Epidermal melanocyte (primary cell): Measurements from ENCODE around the gene EPC1.

ENCODE experiments used
- DNase-seq: peaks from one replicate; pipeline ENCODE4 v3.0.0; 2011; ENCODE audit warnings: low spot score; ENCODE audit not compliant: insufficient read length

The EPC1 gene

DNA sequence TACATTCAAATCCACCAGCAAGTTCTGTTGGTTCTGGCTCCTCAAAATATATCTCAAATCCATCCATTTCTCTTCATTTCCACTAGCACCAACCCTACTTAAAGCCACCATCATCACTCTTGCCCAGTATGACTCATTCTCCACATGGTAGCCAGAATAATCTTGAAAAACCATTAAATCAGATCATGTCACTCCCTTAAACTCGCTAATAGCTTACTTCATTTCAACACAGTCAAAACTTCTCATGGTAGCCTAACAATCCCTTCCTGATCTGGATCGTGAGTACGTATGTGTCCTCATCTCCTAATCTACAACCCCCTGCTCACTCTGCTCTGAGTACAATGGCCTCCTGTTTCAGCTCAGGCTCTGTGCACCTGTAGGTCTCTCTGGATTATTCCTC, 8.7 kb downstream of the EPC1 start:
- no peak for DNase-seq

DNA sequence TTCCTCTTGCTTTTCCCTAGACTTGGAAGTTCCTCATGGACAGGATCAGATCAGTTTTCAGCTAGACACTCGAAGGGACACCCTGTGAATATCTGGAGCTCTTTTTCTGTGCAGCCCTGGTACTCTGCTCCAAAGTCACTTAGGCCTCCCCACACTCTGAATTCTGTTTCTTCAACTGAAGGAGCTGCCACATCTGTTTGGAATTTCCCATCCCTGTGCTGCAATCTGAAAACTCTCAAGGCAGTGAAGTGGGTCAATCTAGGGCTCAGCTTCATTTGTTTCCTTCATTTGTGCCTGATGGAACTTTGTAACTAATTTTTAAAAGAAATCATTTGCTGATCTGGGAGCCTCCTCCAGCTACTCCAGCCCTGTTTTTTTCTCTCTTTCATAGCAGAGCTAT, 9.6 kb downstream of the EPC1 start:
- DNase-seq: no peak

DNA sequence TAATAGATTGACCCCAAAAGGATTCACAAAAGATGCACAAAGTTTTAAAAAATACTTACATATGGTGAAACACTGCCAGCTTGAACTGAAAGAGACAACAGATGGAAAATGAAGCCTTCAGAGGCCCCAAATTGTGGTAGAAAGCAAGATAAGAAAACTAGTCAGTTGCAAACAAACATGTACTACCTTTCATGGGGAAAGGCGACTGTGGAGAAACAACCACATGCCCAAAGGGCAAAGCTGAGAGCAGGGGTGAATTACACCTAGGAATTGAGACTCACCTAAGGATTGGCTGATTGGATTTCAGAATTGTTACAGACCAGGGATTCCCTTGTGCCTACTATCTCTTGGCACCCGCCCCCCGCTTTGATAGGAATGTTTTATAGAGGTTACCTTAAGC, 13.1 kb downstream of the EPC1 start:
- no peak for DNase-seq

DNA sequence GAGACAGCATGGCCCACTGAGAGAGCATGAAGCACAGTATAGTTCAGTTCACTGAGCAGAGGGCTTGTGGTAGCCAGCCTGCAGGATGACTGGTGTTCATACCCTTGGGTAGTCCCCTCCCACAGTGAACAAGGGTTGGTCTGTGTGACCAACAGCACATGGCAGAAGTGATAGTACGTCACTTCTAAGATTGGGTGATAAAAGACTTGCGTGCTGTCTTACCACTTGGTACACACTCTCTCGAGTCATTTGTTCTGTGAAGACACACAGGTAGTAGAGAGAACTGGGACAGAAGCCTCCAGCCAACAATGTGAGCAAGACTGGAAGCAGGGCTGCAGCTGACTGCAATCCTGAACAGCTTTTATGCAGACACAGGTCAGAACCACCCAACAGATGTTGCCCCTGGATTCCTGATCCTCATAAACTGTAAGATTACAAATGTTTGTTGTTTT, 14.6 kb downstream of the EPC1 start:
- peak; percentile 40 for DNase-seq

DNA sequence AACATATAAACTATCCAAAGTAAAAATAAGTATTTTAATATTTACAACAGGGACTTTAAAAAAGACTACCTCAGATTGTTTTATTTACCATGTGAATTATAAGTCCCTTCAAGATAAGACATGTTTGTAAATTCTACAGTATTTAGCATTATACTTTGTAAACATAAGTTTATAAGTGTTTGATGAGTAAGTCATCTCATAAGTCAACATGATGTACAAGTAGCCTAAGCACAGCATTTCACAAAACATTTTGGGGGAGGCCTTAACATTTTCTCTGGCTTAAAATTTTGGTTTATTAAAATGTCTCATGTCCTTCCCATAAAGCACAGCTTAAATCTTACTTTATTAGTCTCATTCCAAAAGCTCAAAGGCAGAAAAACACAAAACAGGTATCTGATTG, 15.4 kb downstream of the EPC1 start:
- no peak for DNase-seq

DNA sequence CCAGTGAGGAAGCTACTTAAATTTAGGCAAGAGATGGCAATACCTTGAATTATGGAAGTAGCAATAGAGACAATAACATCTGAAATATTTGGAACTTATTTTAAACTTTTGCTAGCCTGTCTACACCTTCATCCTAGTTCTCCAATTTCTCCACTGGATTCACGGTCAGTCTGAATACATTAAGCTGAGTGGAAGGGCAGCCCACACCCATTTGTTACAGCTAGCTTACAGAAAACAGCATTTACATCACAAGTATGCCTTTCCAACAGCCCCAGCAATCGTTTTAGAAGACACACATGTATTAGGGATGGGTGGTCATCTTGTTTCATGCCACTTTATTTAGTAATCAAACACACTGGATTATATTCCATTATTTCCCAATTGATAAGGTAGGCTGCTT, 16.7 kb downstream of the EPC1 start:
- DNase-seq: no peak

DNA sequence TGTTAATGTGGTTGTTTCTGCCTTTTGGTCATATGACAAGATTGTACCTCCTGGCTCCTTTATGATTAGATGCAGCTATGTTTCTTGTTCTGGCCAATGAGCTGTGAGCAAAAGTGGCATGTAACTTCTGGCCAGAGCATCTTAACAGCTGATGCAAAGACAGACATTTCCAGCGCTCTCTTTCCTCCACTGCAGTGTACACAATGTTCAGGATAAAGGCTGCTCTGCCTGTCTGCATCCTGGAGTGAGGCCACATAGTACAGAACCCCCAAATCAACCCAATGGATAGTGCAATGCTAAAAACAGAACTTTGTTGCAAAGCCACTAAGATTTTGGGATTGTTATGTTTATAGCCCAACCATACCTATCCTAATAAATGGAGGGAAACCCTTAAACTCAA, 17.9 kb downstream of the EPC1 start:
- no peak for DNase-seq

DNA sequence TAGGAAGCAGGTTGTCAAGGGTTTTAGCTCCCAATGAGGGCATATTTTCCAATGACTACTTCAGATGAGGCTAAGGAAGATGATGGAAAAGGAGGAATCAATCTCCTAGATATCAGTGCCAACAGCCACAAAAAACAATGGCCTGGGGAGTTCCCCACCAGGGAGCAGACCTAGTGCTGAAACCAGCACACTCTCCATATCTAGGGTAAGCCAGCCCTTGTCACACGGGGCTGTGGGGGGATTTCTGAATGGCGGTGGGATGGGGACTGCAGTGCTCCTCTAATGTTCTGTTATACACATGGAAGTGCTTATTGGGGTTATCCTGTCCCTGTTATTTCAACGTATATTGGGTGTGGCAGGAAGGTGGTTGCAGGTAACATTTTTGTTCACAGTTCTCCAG, 18.5 kb downstream of the EPC1 start:
- no peak for DNase-seq

DNA sequence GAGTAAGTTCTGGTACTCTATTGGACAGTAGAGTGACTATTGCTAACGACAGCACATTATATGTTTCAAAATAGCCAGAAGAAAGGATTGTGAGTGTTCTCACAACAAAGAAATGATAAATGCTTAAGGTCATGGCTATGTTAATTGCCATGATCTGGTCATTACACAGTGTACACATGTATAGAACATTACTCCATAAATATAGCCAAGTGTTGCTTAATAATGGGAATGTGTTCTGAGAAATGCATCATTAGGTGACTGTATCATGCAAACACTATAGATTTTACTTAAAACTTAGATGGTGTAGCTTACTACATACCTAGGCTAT, 19.6 kb downstream of the EPC1 start:
- no peak for DNase-seq

DNA sequence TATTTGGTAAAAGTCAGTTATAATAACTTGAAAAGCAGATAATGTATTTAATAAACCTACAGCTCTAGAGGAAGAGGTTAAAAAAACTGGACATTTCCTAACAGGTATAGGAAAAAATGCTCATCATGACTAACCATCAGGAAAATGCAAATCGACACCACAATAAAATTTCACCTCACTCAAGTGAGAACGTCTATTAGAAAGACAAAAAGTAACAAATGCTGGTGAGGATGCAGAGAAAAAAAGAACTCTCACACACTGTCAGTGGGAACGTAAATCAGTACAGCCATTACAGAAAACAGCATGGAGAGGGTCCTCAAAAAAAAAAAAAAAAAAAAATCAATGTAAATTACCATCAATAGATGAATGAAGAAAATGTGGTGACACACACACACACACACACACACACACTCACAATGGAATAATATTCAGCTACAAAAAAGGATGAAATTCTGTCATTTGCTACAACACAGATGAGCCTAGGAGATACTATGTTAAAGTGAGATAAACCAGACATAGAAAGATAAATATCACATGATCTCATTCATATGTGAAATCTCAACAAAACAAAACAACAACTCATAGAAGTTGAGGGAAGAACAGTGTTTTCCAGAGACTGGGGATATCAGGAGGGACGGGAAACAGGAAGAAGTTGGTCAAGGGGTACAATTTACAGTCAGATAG, 20.1 kb downstream of the EPC1 start:
- DNase-seq: no peak

DNA sequence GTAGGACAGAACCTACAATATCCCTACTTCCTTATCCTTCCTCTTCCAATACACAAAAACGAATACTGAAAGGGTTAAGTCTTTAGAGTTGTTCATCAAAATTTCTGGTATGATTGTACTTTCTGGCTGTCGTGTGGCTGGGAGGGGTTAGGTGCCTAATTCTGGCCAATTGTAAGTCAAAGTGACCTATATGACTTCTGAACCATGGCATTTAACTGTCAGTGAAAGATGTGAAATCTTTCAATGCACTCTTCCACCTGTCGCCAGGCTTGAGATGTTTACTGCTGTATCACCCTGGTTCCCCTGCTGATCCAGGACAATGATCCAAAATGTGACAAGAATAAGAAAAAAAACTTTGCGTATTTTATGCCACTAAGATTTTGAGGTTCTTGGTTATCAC, 20.8 kb downstream of the EPC1 start:
- no peak for DNase-seq

DNA sequence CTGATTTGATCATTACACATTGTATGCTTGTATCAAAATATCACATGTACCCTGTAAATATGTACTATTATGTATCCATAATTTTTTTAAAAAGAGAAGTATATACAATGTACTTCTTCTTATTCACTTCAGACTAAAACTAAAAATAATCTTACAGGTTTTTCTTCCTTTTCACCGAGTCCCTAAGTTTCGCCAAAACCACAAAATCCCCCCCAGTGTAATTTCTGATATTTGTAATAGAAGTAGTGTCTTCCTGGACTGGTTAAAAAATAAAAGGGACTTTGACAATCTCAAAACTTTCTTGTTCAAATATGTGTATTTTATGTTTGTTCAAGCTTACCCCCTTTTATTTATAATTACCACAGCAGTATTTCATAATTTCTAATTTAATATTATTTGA, 23.9 kb downstream of the EPC1 start:
- DNase-seq: no peak

DNA sequence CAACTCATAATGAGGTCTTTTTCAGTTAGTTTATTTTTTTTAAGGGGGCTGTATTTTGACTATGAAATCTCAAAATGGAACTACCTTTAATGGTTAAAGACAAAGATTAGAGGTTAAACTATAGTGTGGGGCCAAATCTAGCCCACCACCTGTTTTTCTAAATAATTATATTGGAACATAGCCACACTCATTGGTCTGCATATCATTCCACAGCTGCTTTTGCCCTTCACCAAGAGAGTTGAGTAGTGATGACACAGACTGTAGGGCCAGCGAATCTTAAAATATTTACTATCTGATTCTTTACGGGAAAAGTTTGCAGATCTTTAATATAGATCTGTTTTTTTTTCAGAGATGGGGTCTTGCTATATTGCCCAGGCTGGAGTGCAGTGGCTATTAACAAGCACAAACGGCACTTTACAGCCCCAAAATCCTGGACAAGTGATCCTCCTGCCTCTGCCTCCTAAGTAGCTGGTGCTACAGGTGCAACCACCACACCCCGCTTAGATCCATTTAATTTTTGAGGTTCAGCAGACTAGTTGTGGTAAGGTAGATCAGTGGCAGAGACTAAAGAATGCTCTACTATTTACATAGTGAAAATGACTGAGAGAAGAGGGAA, 25.8 kb downstream of the EPC1 start:
- DNase-seq: no peak

DNA sequence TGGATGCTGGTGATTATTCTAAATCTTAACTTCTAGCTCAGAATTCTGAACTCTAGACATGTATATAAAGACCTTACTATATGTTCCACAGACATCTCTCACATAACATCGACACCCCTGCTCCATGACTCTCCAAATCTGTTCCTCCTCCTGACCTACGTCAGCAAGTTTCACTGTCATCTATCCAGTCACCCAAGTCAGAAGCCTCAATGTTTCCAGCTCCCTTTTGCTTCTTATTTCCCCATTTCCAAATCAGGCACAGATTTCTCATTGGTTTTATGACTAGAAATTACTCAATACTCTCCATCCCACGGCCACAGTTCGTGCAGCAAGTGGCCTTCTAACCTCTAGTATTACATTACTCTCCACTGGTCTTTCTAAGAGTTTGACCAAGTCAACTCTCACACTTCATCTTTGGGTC, 28.5 kb downstream of the EPC1 start:
- no peak for DNase-seq

DNA sequence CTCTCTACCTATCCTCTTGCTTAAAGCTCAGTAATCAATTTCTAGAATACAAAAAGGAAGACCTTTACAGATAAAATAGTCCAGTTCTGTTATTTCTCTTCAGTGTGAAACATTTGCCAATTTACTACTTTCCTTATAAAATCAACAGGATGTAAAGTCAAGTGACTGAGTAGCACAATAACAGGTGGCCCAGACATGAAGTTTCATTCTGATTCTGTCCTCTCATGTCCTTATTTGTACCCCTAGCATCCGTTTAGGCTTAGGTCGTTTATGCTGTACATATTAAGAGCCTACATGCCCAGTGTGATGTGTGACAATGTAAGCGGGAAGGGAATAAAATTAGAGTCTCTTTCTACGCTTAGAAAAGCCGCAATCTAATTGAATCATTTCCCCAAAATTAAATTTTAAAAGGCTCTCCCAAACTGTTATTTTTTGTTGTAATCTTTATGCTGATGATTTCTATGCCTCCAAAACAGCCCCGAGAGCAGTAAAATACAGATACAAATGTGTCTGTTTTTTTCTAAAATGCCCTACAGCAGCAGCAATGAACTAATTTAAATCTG, 29.1 kb downstream of the EPC1 start:
- DNase-seq: no peak

DNA sequence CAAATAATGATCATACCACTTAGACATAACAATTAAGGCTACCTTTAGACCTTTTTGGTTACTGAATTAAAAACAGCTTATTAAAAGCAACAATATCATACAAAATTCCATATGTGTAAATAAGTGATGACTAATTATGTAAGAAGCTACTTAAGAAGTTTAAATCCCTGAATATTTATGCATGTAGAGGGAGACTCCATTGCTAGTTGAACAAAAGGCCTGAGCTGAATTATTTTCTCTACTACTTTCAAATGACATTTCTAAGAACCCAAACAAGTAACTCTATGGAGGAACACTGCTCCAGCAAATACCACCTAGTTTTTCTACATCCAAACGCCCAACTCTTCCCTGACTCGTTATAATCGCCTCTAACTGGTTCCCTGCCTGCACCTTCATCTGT, 31.5 kb downstream of the EPC1 start:
- DNase-seq: no peak

DNA sequence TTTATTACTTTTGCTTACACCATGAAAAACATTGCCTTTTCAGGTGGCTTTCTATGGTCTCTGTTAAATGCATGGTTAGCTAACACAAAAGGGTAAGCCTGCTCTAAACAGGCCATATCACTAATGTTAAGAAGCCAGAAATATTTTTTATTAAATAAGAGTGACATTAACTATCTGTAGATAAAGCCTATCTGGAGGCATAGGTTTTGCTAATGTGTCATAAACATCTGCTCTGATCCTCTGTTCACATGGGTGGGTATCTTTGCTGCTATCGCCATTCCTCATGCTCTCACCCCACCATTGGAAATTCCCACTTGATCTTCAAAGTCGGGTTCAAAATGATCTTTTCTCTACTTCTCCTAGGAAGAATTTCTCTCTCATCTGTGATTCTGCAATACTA, 32.4 kb downstream of the EPC1 start:
- no peak for DNase-seq

DNA sequence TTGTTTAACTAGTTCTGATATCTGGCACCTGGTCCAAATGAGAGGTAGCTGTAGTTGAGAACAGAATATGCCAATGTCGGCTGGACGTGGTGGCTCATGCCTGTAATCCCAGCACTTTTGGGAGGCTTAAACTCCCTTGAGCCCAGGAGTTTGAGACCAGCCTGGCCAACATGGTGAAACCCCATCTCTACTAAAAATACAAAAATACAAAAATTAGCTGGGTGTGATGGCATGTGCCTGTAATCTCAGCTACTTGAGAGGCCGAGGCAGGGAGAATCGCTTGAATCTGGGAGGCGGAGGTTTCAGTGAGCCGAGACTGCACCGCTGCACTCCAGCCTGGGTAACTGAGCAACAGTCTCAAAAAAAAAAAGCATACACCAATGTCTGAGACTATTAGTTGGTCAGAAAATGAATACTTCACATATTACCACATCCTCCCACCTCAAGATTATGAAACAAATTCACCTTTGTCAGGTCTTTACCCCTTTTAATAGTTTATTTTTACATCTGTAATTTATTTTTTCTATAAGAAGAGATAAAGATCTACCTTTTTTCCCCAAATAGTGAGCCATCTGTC, 38.8 kb downstream of the EPC1 start:
- no peak for DNase-seq

DNA sequence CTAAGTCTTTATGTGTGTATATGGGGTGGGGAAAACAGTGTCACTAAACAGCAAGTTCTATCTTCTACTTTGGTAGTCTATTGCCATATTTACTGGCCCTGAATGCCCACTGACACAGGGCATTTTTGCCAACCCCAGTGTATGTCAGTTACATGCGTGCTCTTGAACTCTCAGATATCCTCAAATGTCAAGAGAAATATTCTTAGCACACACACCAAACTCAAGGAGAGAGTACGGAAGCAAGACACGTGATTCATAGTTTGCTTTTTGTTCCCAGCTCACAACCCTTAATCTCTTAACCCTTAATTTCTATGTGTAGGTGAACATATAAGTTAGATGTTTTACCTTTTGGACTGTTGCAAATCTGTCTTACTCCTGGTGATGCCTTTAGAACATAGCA, 39.3 kb downstream of the EPC1 start:
- no peak for DNase-seq

DNA sequence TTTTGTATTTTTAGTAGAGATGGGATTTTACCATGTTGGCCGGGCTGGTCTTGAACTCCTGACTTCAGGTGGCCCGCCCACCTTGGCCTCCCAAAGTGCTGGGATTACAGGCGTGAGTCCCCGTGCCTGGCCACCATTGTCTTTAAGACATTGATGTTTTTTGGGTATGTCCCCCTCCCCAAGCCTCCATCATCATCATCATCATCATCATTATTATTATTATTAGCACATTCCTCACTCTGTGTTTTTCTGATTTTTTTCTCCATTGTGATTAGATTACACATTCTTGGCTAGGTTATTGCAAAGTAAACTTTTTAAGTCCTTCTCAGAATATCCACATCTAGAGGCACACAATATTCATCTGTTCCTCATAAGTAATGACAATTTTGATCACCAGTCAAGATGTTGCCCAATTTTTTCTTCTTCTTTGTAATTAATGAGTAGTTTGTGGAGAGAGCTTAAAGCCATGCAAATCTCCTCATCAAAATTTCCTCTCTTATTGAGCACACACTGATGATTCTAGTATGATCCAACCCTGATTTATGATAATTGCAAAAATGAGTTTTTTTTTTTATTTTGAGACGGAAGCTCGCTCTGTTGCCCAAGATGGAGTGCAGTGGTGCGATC, 47.5 kb downstream of the EPC1 start:
- DNase-seq: no peak

DNA sequence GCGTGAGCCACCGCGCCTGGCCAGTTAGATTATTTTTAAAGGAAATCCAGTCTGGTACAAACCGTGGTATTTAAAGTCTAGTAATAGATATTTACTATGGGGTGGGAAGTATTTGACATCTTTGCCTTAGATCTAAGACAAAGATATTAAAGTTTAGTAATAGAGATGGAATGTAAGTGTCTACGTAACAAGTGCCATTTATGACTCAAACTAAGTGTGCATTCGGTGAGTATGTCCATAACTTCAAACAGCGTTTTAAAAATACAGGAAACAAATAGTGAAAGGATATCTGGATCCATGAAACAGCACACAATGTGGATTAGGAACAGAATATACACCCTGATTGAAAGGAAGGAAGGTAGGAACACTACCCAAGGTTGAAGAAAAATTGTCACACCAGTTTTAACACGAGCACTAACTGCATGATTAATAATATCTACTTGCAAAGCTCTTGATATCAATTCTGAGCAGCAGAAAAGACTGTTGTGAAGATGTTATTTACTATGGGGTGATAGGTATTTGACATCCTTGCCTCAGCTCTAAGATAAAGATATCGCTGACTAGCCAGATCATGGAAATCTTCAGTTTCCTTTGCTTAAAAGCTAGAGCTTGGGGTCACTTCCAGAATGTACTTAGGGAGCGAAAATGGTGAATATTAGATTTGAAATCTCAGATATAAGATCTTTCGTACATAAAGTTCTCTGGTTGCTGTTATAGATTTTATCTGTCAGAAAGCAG, 48.7 kb downstream of the EPC1 start:
- no peak for DNase-seq

DNA sequence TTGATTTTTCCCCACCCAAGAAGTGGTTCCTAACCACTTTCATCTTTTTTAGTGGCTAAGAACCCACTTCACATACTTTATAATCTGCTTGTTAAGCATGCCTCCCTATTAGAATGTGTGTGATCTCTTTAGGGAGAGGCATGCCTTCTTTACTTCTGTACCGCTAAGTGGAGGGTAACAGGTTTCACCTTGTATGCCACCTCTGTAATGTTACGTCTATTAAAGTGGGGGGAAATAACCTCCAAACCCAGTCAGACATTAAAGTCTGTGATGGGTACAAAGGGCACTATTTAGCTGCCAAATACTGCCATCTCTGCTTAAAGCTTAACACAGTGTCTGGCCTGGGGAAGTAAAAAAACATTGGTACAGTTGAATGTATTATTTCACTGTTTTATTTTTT, 51.9 kb downstream of the EPC1 start:
- no peak for DNase-seq
